ENCODE results near the gene RPS2.

DNA sequence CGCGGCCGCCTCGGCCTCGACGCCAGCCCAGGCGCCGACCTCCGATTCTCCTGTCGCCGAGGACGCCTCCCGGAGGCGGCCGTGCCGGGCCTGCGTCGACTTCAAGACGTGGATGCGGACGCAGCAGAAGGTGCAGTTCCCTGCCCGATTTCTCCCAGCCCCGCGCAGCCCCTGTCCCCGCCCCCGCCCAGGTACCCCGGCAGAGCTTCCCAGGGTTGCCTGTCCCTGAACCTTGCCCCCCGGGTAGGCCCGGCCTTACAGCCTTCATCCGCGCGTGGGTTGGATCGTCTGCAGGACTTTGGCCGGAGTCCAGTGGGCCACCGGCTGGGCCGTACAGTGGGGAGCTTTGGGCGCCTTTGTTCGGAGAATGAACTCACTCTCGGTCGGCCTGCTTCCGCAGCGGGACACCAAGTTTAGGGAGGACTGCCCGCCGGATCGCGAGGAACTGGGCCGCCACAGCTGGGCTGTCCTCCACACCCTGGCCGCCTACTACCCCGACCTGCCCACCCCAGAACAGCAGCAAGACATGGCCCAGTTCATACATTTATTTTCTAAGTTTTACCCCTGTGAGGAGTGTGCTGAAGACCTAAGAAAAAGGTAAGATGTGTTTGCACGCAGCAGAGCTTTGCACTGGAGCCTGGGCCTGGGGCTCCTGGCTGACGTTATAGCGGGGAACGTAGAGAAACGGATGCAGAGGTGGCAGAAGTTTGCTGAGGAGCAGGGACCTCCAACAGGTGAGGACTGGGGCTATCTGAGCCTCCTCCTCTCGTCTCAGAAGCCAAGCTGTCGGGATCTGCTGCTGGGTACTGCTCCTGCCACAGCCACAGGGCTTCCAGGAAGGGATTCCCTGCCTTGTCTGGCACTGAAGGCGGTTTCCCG lies 20.0 kb upstream of the RPS2 start:
- TF ChIP-seq, protein P1, sequence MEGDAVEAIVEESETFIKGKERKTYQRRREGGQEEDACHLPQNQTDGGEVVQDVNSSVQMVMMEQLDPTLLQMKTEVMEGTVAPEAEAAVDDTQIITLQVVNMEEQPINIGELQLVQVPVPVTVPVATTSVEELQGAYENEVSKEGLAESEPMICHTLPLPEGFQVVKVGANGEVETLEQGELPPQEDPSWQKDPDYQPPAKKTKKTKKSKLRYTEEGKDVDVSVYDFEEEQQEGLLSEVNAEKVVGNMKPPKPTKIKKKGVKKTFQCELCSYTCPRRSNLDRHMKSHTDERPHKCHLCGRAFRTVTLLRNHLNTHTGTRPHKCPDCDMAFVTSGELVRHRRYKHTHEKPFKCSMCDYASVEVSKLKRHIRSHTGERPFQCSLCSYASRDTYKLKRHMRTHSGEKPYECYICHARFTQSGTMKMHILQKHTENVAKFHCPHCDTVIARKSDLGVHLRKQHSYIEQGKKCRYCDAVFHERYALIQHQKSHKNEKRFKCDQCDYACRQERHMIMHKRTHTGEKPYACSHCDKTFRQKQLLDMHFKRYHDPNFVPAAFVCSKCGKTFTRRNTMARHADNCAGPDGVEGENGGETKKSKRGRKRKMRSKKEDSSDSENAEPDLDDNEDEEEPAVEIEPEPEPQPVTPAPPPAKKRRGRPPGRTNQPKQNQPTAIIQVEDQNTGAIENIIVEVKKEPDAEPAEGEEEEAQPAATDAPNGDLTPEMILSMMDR (conservative IDR thresholded peaks at IDR 0.05; ENCODE audit: low read length): no peak
- no peak for TF ChIP-seq EZH2phosphoT487 (IDR thresholded peaks at IDR 0.05; ENCODE audit: borderline replicate concordance)
